H1 (cell line): ENCODE measurements around the gene ARSB. TPM values are rescaled to one million over a fixed set of nuclear protein-coding genes. Genes with fewer than 3 reads are reported as not detected.

Source experiments
- CTCF ChIA-PET: fragments of 300-600 bp; sonication (Branson Sonifier 250); formaldehyde crosslinking; loops from one replicate; lab custom pipeline; 2021; ENCODE audit not compliant: partially characterized antibody; lab: Charles Lee
- POLR2A ChIA-PET: fragments of 300-600 bp; sonication (Branson Sonifier 250); formaldehyde crosslinking; loops from one replicate; lab custom pipeline; 2021; ENCODE audit warnings: inconsistent platforms; ENCODE audit not compliant: partially characterized antibody; lab: Charles Lee
- DNase-seq, 2 experiments: peaks; one replicate each; pipeline versions ENCODE4 v3.0.0 to v3.0.0-alpha.2; 2010 to 2022; ENCODE audit warnings: low spot score in 2 of 2, low read depth in 1 of 2, mixed read lengths in 1 of 2
- FAIRE-seq: peaks from 2 replicates; lab custom pipeline; 2011; peaks lifted over from hg19 to GRCh38; lab: Jason Lieb, UNC
- H2AFZ ChIP-seq: 2 replicates; pipeline ENCODE4 v1.8.1; 2012; ENCODE audit warnings: low read length, inconsistent platforms
- H2AK5ac ChIP-seq: 2 replicates; pipeline ENCODE4 v1.6.1; 2013; ENCODE audit warnings: low read depth, low read length
- H2BK120ac ChIP-seq: replicated peaks from 2 replicates; pipeline ENCODE3; 2013; ENCODE audit warnings: low read depth, low read length, inconsistent platforms
- H2BK12ac ChIP-seq: 2 replicates; pipeline ENCODE4 v1.6.1; 2013; ENCODE audit warnings: low read depth, low read length
- H2BK15ac ChIP-seq: 2 replicates; pipeline ENCODE4 v1.6.1; 2013; ENCODE audit warnings: low read length
- H2BK20ac ChIP-seq: 2 replicates; pipeline ENCODE4 v1.6.1; 2013; ENCODE audit warnings: low read length
- H2BK5ac ChIP-seq: 2 replicates; pipeline ENCODE4 v1.6.1; 2013; ENCODE audit warnings: low read depth, low read length
- H3K14ac ChIP-seq: 2 replicates; pipeline ENCODE4 v1.6.1; 2013; ENCODE audit warnings: inconsistent platforms; ENCODE audit not compliant: insufficient read length
- H3K18ac ChIP-seq: 2 replicates; pipeline ENCODE4 v1.6.1; 2013; ENCODE audit warnings: low read length; ENCODE audit errors: extremely low read depth
- H3K23ac ChIP-seq: 2 replicates; pipeline ENCODE4 v1.6.1; 2013; ENCODE audit warnings: inconsistent platforms; ENCODE audit not compliant: insufficient read length
- H3K23me2 ChIP-seq: 2 replicates; pipeline ENCODE4 v1.6.1; 2013; ENCODE audit warnings: low read depth, low read length
- H3K27ac ChIP-seq: 2 replicates; pipeline ENCODE4 v1.6.1; 2011; ENCODE audit warnings: low read depth, low read length, inconsistent platforms
- H3K27me3 ChIP-seq, 4 experiments: replicated peaks in 1 of 4; 1 replicate in 1 of 4; 2 replicates in 3 of 4; pipeline versions ENCODE4 v1.6.1 to v1.8.1; 2011 to 2013; ENCODE audit warnings: low read length in 3 of 4, mild to moderate bottlenecking in 3 of 4, inconsistent platforms in 2 of 4, mixed read lengths in 2 of 4, moderate library complexity in 1 of 4; ENCODE audit not compliant: control insufficient read depth in 3 of 4, insufficient read depth in 3 of 4; ENCODE audit errors: extremely low read depth in 1 of 4
- H3K36me3 ChIP-seq, 4 experiments: 2 replicates each; pipeline versions ENCODE4 v1.6.1 to v1.8.1; 2011 to 2013; ENCODE audit warnings: mild to moderate bottlenecking in 4 of 4, low read length in 3 of 4, moderate library complexity in 2 of 4, control low read depth in 1 of 4, inconsistent platforms in 1 of 4; ENCODE audit not compliant: insufficient read depth in 4 of 4, control insufficient read depth in 2 of 4
- H3K4ac ChIP-seq: replicated peaks from 2 replicates; pipeline ENCODE3; 2013; ENCODE audit warnings: low read length, low read depth, mixed read lengths, inconsistent platforms; ENCODE audit not compliant: insufficient read length
- H3K4me1 ChIP-seq, 4 experiments: replicated peaks in 1 of 4; 1 replicate in 1 of 4; 2 replicates in 3 of 4; pipeline versions ENCODE4 v1.6.1 to v1.8.1; 2011 to 2013; ENCODE audit warnings: low read length in 3 of 4, inconsistent platforms in 2 of 4, mixed read lengths in 1 of 4; ENCODE audit not compliant: insufficient read depth in 4 of 4, control insufficient read depth in 3 of 4
- H3K4me2 ChIP-seq, 2 experiments: 2 replicates each; pipeline versions ENCODE4 v1.6.1 to v1.8.1; 2011 to 2013; ENCODE audit warnings: low read depth in 2 of 2, low read length in 2 of 2, control low read depth in 1 of 2, inconsistent platforms in 1 of 2, mild to moderate bottlenecking in 1 of 2; ENCODE audit not compliant: insufficient read depth in 1 of 2
- H3K4me3 ChIP-seq, 4 experiments: fragments of 200-600, 300-600 bp in 1 of 4; sonication (generic), shearing (Covaris generic), sonication (Bioruptor Twin) in 1 of 4; 2 replicates each; pipeline versions ENCODE4 v1.5.1 to v1.8.1; 2011 to 2016; ENCODE audit warnings: low read length in 4 of 4, low read depth in 3 of 4, control low read depth in 2 of 4, inconsistent platforms in 2 of 4, mild to moderate bottlenecking in 2 of 4, mixed read lengths in 1 of 4, moderate library complexity in 1 of 4; ENCODE audit not compliant: insufficient read depth in 2 of 4; ENCODE audit errors: extremely low read depth in 1 of 4
- H3K56ac ChIP-seq: replicated peaks from 2 replicates; pipeline ENCODE3; 2013; ENCODE audit warnings: low read depth, mild to moderate bottlenecking, mixed read lengths, low read length, inconsistent platforms; ENCODE audit not compliant: insufficient read length
- H3K79me1 ChIP-seq: 2 replicates; pipeline ENCODE4 v1.6.1; 2013; ENCODE audit warnings: low read depth, low read length, control low read depth
- H3K79me2 ChIP-seq, 2 experiments: 2 replicates each; pipeline versions ENCODE4 v1.6.1 to v1.8.1; 2012 to 2013; ENCODE audit warnings: low read length in 2 of 2, mild to moderate bottlenecking in 2 of 2, inconsistent platforms in 1 of 2; ENCODE audit not compliant: insufficient read depth in 2 of 2, control insufficient read depth in 1 of 2
- H3K9ac ChIP-seq, 4 experiments: replicated peaks in 1 of 4; 1 replicate in 1 of 4; 2 replicates in 3 of 4; pipeline versions ENCODE4 v1.6.1 to v1.8.1; 2011 to 2013; ENCODE audit warnings: low read depth in 3 of 4, low read length in 3 of 4, control low read depth in 2 of 4, mild to moderate bottlenecking in 2 of 4, moderate library complexity in 2 of 4, inconsistent platforms in 1 of 4; ENCODE audit errors: extremely low read depth in 1 of 4
- H3K9me3 ChIP-seq, 2 experiments: 2 replicates each; pipeline versions ENCODE4 v1.6.1 to v1.8.1; 2012 to 2013; ENCODE audit warnings: mild to moderate bottlenecking in 2 of 2, moderate library complexity in 2 of 2, control low read depth in 1 of 2, inconsistent platforms in 1 of 2, low read depth in 1 of 2, low read length in 1 of 2, mixed read lengths in 1 of 2; ENCODE audit not compliant: insufficient read depth in 2 of 2
- H4K20me1 ChIP-seq, 2 experiments: replicated peaks in 1 of 2; 2 replicates each; pipeline versions ENCODE3 to v1.8.1; 2011 to 2013; ENCODE audit warnings: inconsistent platforms in 2 of 2, low read length in 2 of 2, mild to moderate bottlenecking in 1 of 2; ENCODE audit not compliant: insufficient read depth in 2 of 2, control insufficient read depth in 1 of 2
- H4K5ac ChIP-seq: 2 replicates; pipeline ENCODE4 v1.6.1; 2013; ENCODE audit warnings: low read length, low read depth, mixed read lengths, inconsistent platforms; ENCODE audit not compliant: insufficient read length
- H4K8ac ChIP-seq: 2 replicates; pipeline ENCODE4 v1.8.0; 2013; ENCODE audit warnings: mild to moderate bottlenecking, moderate library complexity, low read length, inconsistent platforms; ENCODE audit not compliant: insufficient read depth; ENCODE audit errors: extremely low read depth
- H4K91ac ChIP-seq: replicated peaks from 2 replicates; pipeline ENCODE3; 2013; ENCODE audit warnings: low read length, mixed read lengths, inconsistent platforms; ENCODE audit not compliant: insufficient read length
- CHD2 ChIP-seq: IDR thresholded peaks from 2 replicates; pipeline ENCODE4 v1.6.1; 2012; ENCODE audit warnings: low read length, improper control_type of control experiment
- CTCF ChIP-seq, 3 experiments: IDR thresholded peaks; 1 replicate in 2 of 3; 2 replicates in 1 of 3; pipeline versions ENCODE4 v1.5.1 to v1.6.1; 2011; ENCODE audit warnings: low read length in 3 of 3, mild to moderate bottlenecking in 3 of 3, inconsistent platforms in 2 of 3, low read depth in 1 of 3, moderate library complexity in 1 of 3; ENCODE audit not compliant: insufficient read depth in 1 of 3; ENCODE audit errors: control extremely low read depth in 1 of 3
- EP300 ChIP-seq, 2 experiments: IDR thresholded peaks; 1 replicate in 1 of 2; 2 replicates in 1 of 2; pipeline ENCODE4 v1.6.1; 2011 to 2012; ENCODE audit warnings: low read depth in 2 of 2, low read length in 2 of 2, mild to moderate bottlenecking in 2 of 2, borderline replicate concordance in 1 of 2, inconsistent platforms in 1 of 2, moderate library complexity in 1 of 2
- FOSL1 ChIP-seq: IDR thresholded peaks from 2 replicates; pipeline ENCODE4 v1.6.1; 2011; ENCODE audit warnings: mild to moderate bottlenecking, low read depth, low read length, moderate library complexity; ENCODE audit not compliant: insufficient read depth
- HDAC6 ChIP-seq: IDR thresholded peaks from one replicate; pipeline ENCODE4 v1.7.1; 2012; ENCODE audit warnings: low read depth, mild to moderate bottlenecking, inconsistent platforms, low read length, moderate library complexity
- NANOG ChIP-seq: IDR thresholded peaks from 2 replicates; pipeline ENCODE4 v1.6.1; 2011; ENCODE audit warnings: low read length, low read depth, mild to moderate bottlenecking, inconsistent platforms; ENCODE audit not compliant: insufficient read depth, poor library complexity, severe bottlenecking
- RBBP5 ChIP-seq: IDR thresholded peaks from 2 replicates; pipeline ENCODE4 v1.7.1; 2012; ENCODE audit warnings: low read depth, mild to moderate bottlenecking, inconsistent platforms, low read length, moderate library complexity, borderline replicate concordance
- TCF12 ChIP-seq: IDR thresholded peaks from 2 replicates; pipeline ENCODE4 v1.6.1; 2011; ENCODE audit warnings: low read depth, mild to moderate bottlenecking, low read length
- WGBS, 2 experiments: shearing (Covaris generic) in 1 of 2; methylation state at CpG; one replicate each; pipeline versions ENCODE4 v1.1.6 to v1.1.7; 2013 to 2015; ENCODE audit warnings: low lambda C conversion rate in 2 of 2, mixed read lengths in 2 of 2, inconsistent platforms in 1 of 2, low coverage in 1 of 2, missing lambda C conversion rate in 1 of 2; ENCODE audit not compliant: insufficient replicate concordance in 2 of 2, insufficient coverage in 1 of 2, insufficient read length in 1 of 2; ENCODE audit errors: extremely low coverage in 1 of 2, missing lambda C conversion rate in 1 of 2; 5-methylcytosine and 5-hydroxymethylcytosine counted together
- polyA plus RNA-seq, 7 experiments: library from polyadenylated mRNA; depleted of rRNA in 3 of 7; stranded (reverse) in 5 of 7; unstranded in 2 of 7; fragments of >200 nt in 5 of 7; fragments of 200-250 nt in 2 of 7; gene quantifications; 1 replicate in 5 of 7; 2 replicates in 1 of 7; 4 replicates in 1 of 7; pipeline versions ENCODE4 v1.2.1 to v1.2.3, GENCODE V29; 2011 to 2013; ENCODE audit warnings: missing spikeins in 2 of 7, mixed read lengths in 2 of 7
- total RNA-seq: library from RNA; stranded (reverse); fragmentation: NEBNext Ultra II Directional; extraction: Animal tissue kit (Norgen Biotek cat#: 25700); gene quantifications from 2 replicates; pipeline ENCODE4 v1.2.1, GENCODE V29; 2021
- TF ChIP-seq, protein P1 (sequence below): IDR thresholded peaks from 2 replicates; pipeline ENCODE4 v1.6.1; 2011; ENCODE audit warnings: low read length, improper control_type of control experiment

Gene ARSB
- total and polyA plus RNA-seq, 2 of the 8 experiments (the other 6 are each of a cell fraction or from before 2014, with no cell fraction given), result 6.4 to 13.9 TPM

DNA sequence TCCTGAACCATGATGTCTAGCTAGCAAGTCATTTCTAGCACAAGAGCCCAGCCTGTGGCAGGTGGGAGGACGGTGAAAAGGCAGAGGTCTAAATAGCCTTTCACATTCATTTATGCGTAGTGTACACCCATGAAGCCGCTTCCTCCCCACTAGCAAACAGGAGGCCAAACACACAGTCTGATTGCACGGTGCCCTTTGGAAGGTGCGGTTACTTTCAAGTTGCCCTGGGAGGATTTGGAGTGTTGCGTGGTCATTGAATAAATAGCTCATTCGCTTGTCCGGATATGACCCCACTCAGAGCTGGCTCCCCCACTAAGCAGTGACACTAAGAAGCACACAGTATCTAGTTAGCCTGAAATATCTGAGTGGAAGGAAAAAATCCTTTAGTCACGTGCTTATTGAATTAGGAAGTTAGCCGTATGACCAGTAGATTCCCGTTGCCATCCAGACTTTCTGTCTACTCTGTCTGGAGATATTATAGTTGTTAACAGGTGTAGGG is 664 bp upstream of the ARSB start:
- Histone ChIP-seq H3K4me2 (peak overlapping the region; percentile 61 to 78), H2AFZ (no peak overlapping the region), H2BK12ac (no peak overlapping the region), H3K18ac (no peak overlapping the region), H3K4ac (no peak overlapping the region), H4K5ac (no peak overlapping the region), H2BK5ac (no peak overlapping the region), H3K27me3 (no peaks in the 10 kb centered on the region), H3K4me1 (peaks cover 4 to 14% (median 9%) of the 10 kb centered on the region in 4 experiments; a peak in 6 of 7 replicates), H2BK20ac (no peak overlapping the region), H3K4me3 (peak overlapping the region; percentile 51 to 87 (median 68); a peak in 7 of 8 replicates), H3K9ac (no peak overlapping the region), H3K23ac (no peak overlapping the region), H3K36me3 (no peaks in the 10 kb centered on the region), H3K14ac (no peak overlapping the region), H2BK15ac (no peak overlapping the region), H3K27ac (no peak overlapping the region), H3K79me2 (0 out of 4 replicates have a peak, but pooled peaks cover 0 to 6% of the 10 kb centered on the region in 2 experiments), H4K8ac (no peak overlapping the region), H2AK5ac (no peak overlapping the region), H3K23me2 (peaks cover 10% of the 10 kb centered on the region; the same call in 1 of the 2 replicates), H3K79me1 (no peaks in the 10 kb centered on the region), H4K20me1 (no peaks in the 10 kb centered on the region), H3K56ac (no peak overlapping the region), H2BK120ac (no peak overlapping the region), H4K91ac (no peak overlapping the region), H3K9me3 (no peaks in the 10 kb centered on the region)
- FAIRE-seq (no peak), DNase-seq (no peak)
- WGBS, 2 experiments, result 54% methylated on average over 11 of the region's 11 CpGs; no CpG with 5 or more reads in 1 of the 2 experiments
- POLR2A ChIA-PET, result interaction anchor here (0.7 to 3.1 kb wide), 6 partner anchors 8 to 1174 kb away, joined by 3 to 17 read pairs (median 4); no protein-coding TSS in a partner anchor
- CTCF ChIA-PET, result interaction anchor here (0.7 to 1.5 kb wide), 4 partner anchors 65 to 271 kb away, joined by 3 to 9 read pairs (median 4); no protein-coding TSS in a partner anchor
- TF ChIP-seq RBBP5, result no peak
- TF ChIP-seq CHD2, result no peak
- TF ChIP-seq EP300 (IDR thresholded peaks at IDR 0.05; ENCODE audit: borderline replicate concordance in 1 of 2, low read depth in 2 of 2, low read length in 2 of 2), result no peak
- TF ChIP-seq, protein P1, sequence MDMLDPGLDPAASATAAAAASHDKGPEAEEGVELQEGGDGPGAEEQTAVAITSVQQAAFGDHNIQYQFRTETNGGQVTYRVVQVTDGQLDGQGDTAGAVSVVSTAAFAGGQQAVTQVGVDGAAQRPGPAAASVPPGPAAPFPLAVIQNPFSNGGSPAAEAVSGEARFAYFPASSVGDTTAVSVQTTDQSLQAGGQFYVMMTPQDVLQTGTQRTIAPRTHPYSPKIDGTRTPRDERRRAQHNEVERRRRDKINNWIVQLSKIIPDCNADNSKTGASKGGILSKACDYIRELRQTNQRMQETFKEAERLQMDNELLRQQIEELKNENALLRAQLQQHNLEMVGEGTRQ, result no peak
- TF ChIP-seq FOSL1, result no peak
- no peak for TF ChIP-seq NANOG
- TF ChIP-seq HDAC6, result no peak
- no peak for TF ChIP-seq TCF12
- TF ChIP-seq CTCF (IDR thresholded peaks at IDR 0.05; ENCODE audit: control extremely low read depth in 1 of 3, insufficient read depth in 1 of 3, low read depth in 1 of 3, low read length in 3 of 3), result no peak
